HCT116 (cell line): ENCODE data around the gene CMC1. TPM values are rescaled to one million over a fixed set of nuclear protein-coding genes. Genes with fewer than 3 reads are reported as not detected.

ENCODE experiments used
- ATAC-seq: fragments of 200-7000 bp; cut with Tn5 transposase; 2 replicates; pipeline ENCODE4 v1.9.1; 2020; ENCODE audit warnings: mild to moderate bottlenecking, moderate library complexity
- BruUV-seq: library from RNA; stranded (reverse); fragments of 400-500 nt; replicated peaks from 2 replicates; lab custom pipeline; 2021; lab: Mats Ljungman, UMichigan
- CTCF ChIA-PET: fragments of 300-600 bp; sonication (Branson Sonifier 250); formaldehyde crosslinking; loops from one replicate; lab custom pipeline; 2021; ENCODE audit warnings: antibody characterized with exemption; lab: Charles Lee
- POLR2A ChIA-PET: fragments of 300-600, 350-600 bp; sonication (Branson Sonifier 250); formaldehyde crosslinking; loops from one replicate; lab custom pipeline; 2021; ENCODE audit warnings: antibody characterized with exemption; lab: Charles Lee
- RAD21 ChIA-PET, 2 experiments: fragments of 300-600 bp; sonication (Branson Sonifier 250); formaldehyde crosslinking; loops; one replicate each; lab custom pipeline; 2023; ENCODE audit warnings: low total read pairs in 2 of 2; ENCODE audit not compliant: uncharacterized antibody in 2 of 2, unreplicated experiment in 2 of 2, low non-redundant PET in 1 of 2; lab: Charles Lee
- DNase-seq: peaks from one replicate; pipeline ENCODE4 v3.0.0-alpha.2; 2010; ENCODE audit warnings: low read depth, low spot score
- H2AFZ ChIP-seq: fragments of 200-600 bp; shearing (Covaris generic), sonication (generic); 2 replicates; pipeline ENCODE4 v1.6.1; 2017; ENCODE audit warnings: low read depth, mixed run types, mixed read lengths, antibody characterized with exemption, low read length; ENCODE audit not compliant: poor library complexity, severe bottlenecking
- H3K27ac ChIP-seq: 2 replicates; pipeline ENCODE4 v1.5.1; 2012; ENCODE audit warnings: low read depth, low read length
- H3K27me3 ChIP-seq: fragments of 200-600 bp; sonication (generic); 2 replicates; pipeline ENCODE4 v1.6.1; 2016; ENCODE audit warnings: mixed run types, low read length, mixed read lengths; ENCODE audit not compliant: insufficient read depth
- H3K36me3 ChIP-seq, 2 experiments: fragments of 200-500 bp in 1 of 2; fragments of 200-600 bp in 1 of 2; sonication (Bioruptor generic) in 1 of 2; sonication (generic) in 1 of 2; 2 replicates each; pipeline versions ENCODE4 v1.5.1 to v1.6.1; 2014 to 2016; ENCODE audit warnings: low read length in 2 of 2, inconsistent platforms in 1 of 2, mixed read lengths in 1 of 2, mixed run types in 1 of 2; ENCODE audit not compliant: insufficient read depth in 2 of 2, control insufficient read depth in 1 of 2
- H3K4me1 ChIP-seq, 2 experiments: fragments of 200-600 bp in 1 of 2; sonication (generic) in 1 of 2; 2 replicates each; pipeline versions ENCODE4 v1.5.1 to v1.6.1; 2012 to 2017; ENCODE audit warnings: low read length in 2 of 2, inconsistent platforms in 1 of 2, mild to moderate bottlenecking in 1 of 2, mixed read lengths in 1 of 2, mixed run types in 1 of 2, moderate library complexity in 1 of 2; ENCODE audit not compliant: insufficient read depth in 2 of 2, control insufficient read depth in 1 of 2
- H3K4me2 ChIP-seq: fragments of 200-600 bp; sonication (generic); 2 replicates; pipeline ENCODE4 v1.6.1; 2017; ENCODE audit warnings: mixed run types, low read length, mixed read lengths
- H3K4me3 ChIP-seq, 2 experiments: fragments of 200-600 bp in 1 of 2; sonication (generic) in 1 of 2; replicated peaks in 1 of 2; 2 replicates each; pipeline ENCODE4 v1.5.1; 2011 to 2016; ENCODE audit warnings: low read length in 2 of 2, control low read depth in 1 of 2, low read depth in 1 of 2, mild to moderate bottlenecking in 1 of 2, mixed read lengths in 1 of 2, mixed run types in 1 of 2
- H3K79me2 ChIP-seq: fragments of 200-600 bp; sonication (generic); 2 replicates; pipeline ENCODE4 v1.6.1; 2017; ENCODE audit warnings: mild to moderate bottlenecking, mixed run types, low read length, moderate library complexity, mixed read lengths; ENCODE audit not compliant: insufficient read depth
- H3K9ac ChIP-seq: fragments of 200-600 bp; sonication (generic); 2 replicates; pipeline ENCODE4 v1.6.1; 2016; ENCODE audit warnings: low read length, mixed read lengths
- H3K9me2 ChIP-seq: fragments of 200-600 bp; sonication (generic), shearing (Covaris generic); 2 replicates; pipeline ENCODE4 v1.6.1; 2017; ENCODE audit warnings: mixed run types, mild to moderate bottlenecking, moderate library complexity; ENCODE audit not compliant: insufficient read depth
- H3K9me3 ChIP-seq, 2 experiments: fragments of 200-500 bp in 1 of 2; fragments of 200-600 bp in 1 of 2; sonication (Bioruptor generic) in 1 of 2; sonication (generic) in 1 of 2; 2 replicates each; pipeline ENCODE4 v1.6.1; 2014 to 2017; ENCODE audit warnings: low read length in 2 of 2, mixed read lengths in 2 of 2, inconsistent platforms in 1 of 2, low read depth in 1 of 2, mild to moderate bottlenecking in 1 of 2, mixed run types in 1 of 2, moderate library complexity in 1 of 2; ENCODE audit not compliant: control insufficient read depth in 1 of 2, insufficient read depth in 1 of 2
- H4K20me1 ChIP-seq: fragments of 200-600 bp; sonication (generic), shearing (Covaris generic); 2 replicates; pipeline ENCODE4 v1.6.1; 2017; ENCODE audit warnings: mixed run types, mild to moderate bottlenecking, moderate library complexity; ENCODE audit not compliant: insufficient read depth
- ELF1 ChIP-seq: IDR thresholded peaks from 2 replicates; pipeline ENCODE4 v1.6.1; 2012; ENCODE audit warnings: low read depth, borderline replicate concordance
- EZH2phosphoT487 ChIP-seq: fragments of 200-600 bp; IDR thresholded peaks from 2 replicates; pipeline ENCODE4 v1.6.1; 2018; ENCODE audit warnings: antibody characterized with exemption, borderline replicate concordance
- ZFX ChIP-seq: fragments of 450-650 bp; IDR thresholded peaks from 2 replicates; pipeline ENCODE4 v1.6.1; 2017
- intact Hi-C: fragments of 100-400 bp; cut with micrococcal nuclease; formaldehyde crosslinking; loops from 2 replicates; pipeline ENCODE4 v1.10.0; 2022
- total RNA-seq: library from RNA; stranded (reverse); gene quantifications from one replicate; pipeline ENCODE4 v1.2.1, GENCODE V29; 2021; ENCODE audit not compliant: unreplicated experiment
- TF ChIP-seq, protein P1 (sequence below): IDR thresholded peaks from 2 replicates; pipeline ENCODE4 v1.6.1; 2011; ENCODE audit warnings: mild to moderate bottlenecking, low read length, moderate library complexity; ENCODE audit not compliant: insufficient replicate concordance; ENCODE audit errors: extremely low read depth

The CMC1 gene
- total RNA-seq, 1 experiment from 2014 or later: 29.0 TPM

DNA sequence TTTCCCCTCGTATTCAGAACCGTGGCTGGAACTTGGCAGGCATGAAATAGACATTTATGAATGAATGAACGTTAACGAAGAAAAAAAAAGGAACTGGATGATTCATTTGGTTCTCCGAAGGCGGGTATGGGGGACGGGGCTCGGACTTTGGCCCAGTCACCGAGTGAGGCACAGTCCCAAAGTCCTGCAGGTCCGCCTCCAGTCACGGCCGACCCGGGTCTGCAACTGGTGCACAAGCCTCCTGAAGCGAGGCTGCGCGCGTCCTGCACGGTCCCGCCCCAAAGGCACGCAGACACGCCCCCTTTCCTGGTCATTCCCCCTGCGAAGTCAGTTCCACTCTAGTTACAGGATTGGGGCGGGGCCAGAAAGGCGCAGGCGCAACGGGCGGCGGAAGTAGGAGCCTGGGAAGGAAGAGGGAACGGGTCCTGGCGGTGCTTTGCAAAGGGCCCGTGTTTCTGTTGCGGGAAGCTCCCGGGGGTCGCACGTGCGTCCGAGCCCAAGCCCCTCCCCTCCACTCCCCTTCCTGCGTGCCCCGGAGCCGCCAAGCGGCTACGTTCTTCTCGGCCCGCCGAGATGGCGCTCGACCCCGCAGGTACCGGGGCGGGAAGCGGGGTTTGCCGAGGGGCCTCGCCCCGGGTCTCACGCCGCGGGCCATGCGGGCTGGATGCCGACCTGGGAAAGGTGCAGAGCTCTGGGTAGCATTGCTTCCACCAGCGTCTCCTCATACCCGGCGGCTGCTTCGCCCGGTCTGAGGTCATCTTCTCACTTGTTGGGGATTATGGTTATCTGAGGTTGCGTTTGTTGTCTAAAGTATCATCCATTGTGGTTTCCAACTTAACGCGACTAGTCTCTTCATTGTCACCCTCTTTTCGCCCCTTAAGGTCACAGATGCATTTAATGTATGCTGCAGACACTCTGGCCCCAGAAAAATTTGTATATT, at the start of gene CMC1 (continued):
- TF ChIP-seq, protein P1, sequence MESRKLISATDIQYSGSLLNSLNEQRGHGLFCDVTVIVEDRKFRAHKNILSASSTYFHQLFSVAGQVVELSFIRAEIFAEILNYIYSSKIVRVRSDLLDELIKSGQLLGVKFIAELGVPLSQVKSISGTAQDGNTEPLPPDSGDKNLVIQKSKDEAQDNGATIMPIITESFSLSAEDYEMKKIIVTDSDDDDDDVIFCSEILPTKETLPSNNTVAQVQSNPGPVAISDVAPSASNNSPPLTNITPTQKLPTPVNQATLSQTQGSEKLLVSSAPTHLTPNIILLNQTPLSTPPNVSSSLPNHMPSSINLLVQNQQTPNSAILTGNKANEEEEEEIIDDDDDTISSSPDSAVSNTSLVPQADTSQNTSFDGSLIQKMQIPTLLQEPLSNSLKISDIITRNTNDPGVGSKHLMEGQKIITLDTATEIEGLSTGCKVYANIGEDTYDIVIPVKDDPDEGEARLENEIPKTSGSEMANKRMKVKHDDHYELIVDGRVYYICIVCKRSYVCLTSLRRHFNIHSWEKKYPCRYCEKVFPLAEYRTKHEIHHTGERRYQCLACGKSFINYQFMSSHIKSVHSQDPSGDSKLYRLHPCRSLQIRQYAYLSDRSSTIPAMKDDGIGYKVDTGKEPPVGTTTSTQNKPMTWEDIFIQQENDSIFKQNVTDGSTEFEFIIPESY: no peak
- TF ChIP-seq ZFX (peak; percentile 80), EZH2phosphoT487 (no peak)

DNA sequence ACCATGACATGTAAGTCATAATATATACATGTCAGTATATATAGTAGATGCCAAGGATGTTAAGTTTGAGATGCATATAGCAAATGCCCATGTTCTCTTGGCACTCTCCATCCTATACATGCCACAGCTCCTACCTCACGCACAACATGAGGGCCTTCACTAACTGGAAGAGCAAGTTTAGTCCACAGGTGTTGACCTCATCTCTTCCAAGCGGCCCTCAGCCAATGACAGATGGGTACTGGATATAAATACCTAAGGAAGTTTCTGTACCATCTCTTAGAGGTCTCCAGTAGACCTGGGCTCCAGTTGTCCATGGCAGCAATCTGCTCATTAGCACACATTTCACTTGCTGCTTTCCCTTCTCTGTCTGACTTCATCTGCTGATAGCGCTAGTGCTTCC, 43.3 kb upstream of the CMC1 start:
- ATAC-seq: no peak
- CTCF ChIA-PET: no interaction called here
- intact Hi-C loops: no loop called here

More for the DNA sequence above, 43.3 kb upstream of the CMC1 start:
- ChIA-PET RAD21 (no interaction called here), POLR2A (no interaction called here)
- H3K79me2 ChIP-seq: no peaks in the 10 kb centered on the region
- H3K9me2 ChIP-seq: no peaks in the 10 kb centered on the region
- H3K4me1 ChIP-seq: no peaks in the 10 kb centered on the region
- no peaks in the 10 kb centered on the region for H3K9me3 ChIP-seq
- H3K4me3 ChIP-seq: no peak overlapping the region
- no peaks in the 10 kb centered on the region for H4K20me1 ChIP-seq
- no peak overlapping the region for H3K9ac ChIP-seq
- no peak overlapping the region for H2AFZ ChIP-seq
- TF ChIP-seq ELF1: no peak
- TF ChIP-seq, all 23 proteins: peak for 0
- Histone ChIP-seq H3K27ac (no peak overlapping the region), H3K36me3 (no peaks in the 10 kb centered on the region), H3K4me2 (no peak overlapping the region), H3K27me3 (no peaks in the 10 kb centered on the region)
- no TSS peak for BruUV-seq
- no peak for DNase-seq
